SK-N-MC (cell line): ENCODE measurements around the gene PRPSAP1.

Experiments
- EZH2 ChIP-seq: fragments of 200-600 bp; sonication (generic); IDR thresholded peaks from one replicate; pipeline ENCODE4 v1.6.1; 2017; ENCODE audit warnings: antibody characterized with exemption
- POLR2AphosphoS5 ChIP-seq: IDR thresholded peaks from 2 replicates; pipeline ENCODE4 v1.6.1; 2012; ENCODE audit warnings: mild to moderate bottlenecking, low read depth, low read length, borderline replicate concordance

- TF ChIP-seq EZH2 (no peak), POLR2AphosphoS5 (no peak)
Observed at GRCh38 chr17:76357597-76358158, 4.0 kb upstream of the PRPSAP1 start.
